ENCODE data around the gene MIF4GD.

The MIF4GD gene

DNA sequence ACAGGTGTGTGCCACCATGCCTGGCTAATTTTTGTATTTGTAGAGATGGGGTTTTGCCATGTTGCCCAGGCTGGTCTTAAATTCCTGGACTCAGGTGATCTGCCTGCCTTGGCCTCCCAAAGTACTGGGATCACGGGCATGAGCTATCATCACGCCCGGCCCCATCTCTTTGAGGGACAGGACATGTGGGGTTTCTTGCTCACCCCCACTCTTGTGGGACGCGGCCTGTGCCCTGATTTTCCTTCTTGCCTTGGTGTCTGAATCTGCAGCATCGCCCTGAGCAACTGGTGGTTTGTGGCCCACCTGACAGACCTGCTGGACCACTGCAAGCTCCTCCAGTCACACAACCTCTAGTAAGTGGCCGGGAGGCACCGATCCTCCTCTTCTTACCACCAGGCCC is 40.0 kb downstream of the MIF4GD start:
- Histone ChIP-seq H3K9me3 (ENCODE audit: control insufficient read depth, low read length) (no peaks in the 10 kb centered on the region), H3K36me3 (ENCODE audit: control insufficient read depth, insufficient read depth, low read length) (peaks cover 91% of the 10 kb centered on the region), H3K4me1 (ENCODE audit: control insufficient read depth, insufficient read depth, low read length, poor library complexity, severe bottlenecking) (no peaks in the 10 kb centered on the region), H3K27ac (ENCODE audit: low read depth, low read length, severe bottlenecking) (no peak overlapping the region), H3K4me3 (ENCODE audit: extremely low read depth, insufficient read depth, low read length, poor library complexity, severe bottlenecking) (no peak overlapping the region)
- 99 to 100% methylated on average over 3 to 8 of the region's 8 CpGs for WGBS, 2 experiments (ENCODE audit: insufficient coverage in 2 of 2)

DNA sequence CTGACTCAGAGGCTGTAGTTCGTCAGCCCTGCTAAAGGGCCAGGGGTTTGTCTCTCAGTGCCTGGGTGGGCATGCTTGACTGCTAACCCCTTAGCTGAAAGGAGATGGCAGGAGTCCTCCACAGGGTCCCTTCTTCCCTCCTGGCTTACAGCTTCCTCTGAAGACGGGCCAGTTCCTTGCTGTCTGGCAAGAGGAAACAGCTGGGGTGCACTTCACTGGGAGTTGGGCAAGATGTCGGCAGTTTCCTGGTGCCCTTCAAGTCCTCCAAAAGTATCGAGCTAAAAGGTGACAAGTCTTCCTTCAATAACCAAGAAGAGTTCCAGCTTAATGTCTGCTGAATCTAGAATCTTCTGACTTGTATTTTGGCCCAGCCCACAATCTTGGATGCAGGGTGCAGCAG is 42.2 kb downstream of the MIF4GD start:
- 87 to 94% methylated on average over 4 of the region's 4 CpGs for WGBS, 2 experiments (ENCODE audit: insufficient coverage in 2 of 2)
- peaks cover 90% of the 10 kb centered on the region for H3K36me3 ChIP-seq (ENCODE audit: control insufficient read depth, insufficient read depth, low read length)
- no peak overlapping the region for H3K27ac ChIP-seq (ENCODE audit: low read depth, low read length, severe bottlenecking)
- no peak overlapping the region for H3K4me3 ChIP-seq (ENCODE audit: extremely low read depth, insufficient read depth, low read length, poor library complexity, severe bottlenecking)
- H3K9me3 ChIP-seq (ENCODE audit: control insufficient read depth, low read length) = no peaks in the 10 kb centered on the region
- no peaks in the 10 kb centered on the region for H3K4me1 ChIP-seq (ENCODE audit: control insufficient read depth, insufficient read depth, low read length, poor library complexity, severe bottlenecking)

DNA sequence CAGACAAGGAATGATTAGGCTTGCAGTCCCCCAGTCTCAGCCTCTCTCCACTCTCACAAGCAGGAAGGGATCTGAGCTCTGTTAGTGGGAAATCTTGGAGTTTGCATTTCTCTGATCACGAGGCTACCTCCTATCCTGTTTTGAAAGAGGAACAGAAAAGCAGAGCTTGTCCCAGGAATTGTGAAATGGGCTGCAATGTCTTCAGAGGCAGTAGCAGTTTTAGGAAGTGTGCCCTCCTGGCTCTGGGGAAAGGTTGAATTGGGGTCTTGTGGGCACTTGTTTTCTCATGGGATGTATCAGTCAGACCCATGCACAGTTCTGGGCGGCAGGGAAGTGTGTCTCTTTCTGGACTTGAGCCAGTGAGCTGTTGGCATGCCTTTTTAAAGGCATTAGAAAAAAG is 42.7 kb downstream of the MIF4GD start:
- WGBS, 2 experiments (ENCODE audit: insufficient coverage in 2 of 2) = 100% methylated on average over 1 to 2 of the region's 2 CpGs
- Histone ChIP-seq H3K36me3 (ENCODE audit: control insufficient read depth, insufficient read depth, low read length) (peaks cover 93% of the 10 kb centered on the region), H3K4me1 (ENCODE audit: control insufficient read depth, insufficient read depth, low read length, poor library complexity, severe bottlenecking) (no peaks in the 10 kb centered on the region), H3K4me3 (ENCODE audit: extremely low read depth, insufficient read depth, low read length, poor library complexity, severe bottlenecking) (no peak overlapping the region), H3K9me3 (ENCODE audit: control insufficient read depth, low read length) (no peaks in the 10 kb centered on the region), H3K27ac (ENCODE audit: low read depth, low read length, severe bottlenecking) (no peak overlapping the region)

DNA sequence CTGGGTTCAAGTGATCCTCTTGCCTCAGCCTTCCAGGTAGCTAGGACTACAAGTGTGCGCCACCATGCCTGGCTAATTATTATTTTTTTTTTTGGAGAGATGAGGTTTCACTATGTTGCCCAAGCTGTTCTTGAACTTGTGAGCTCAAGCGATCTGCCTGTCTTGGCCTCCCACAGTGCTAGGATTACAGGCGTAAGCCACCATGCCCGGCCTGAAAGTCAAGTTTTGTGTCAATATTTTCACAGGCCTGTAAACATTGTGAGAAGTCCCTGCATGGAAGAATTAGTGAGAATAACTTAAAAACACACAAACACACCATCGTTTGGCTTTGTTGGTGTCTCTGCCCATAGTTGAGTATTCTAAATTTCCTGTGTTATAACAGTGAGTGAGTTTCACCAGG is 43.3 kb downstream of the MIF4GD start:
- H3K36me3 ChIP-seq (ENCODE audit: control insufficient read depth, insufficient read depth, low read length) = peaks cover 93% of the 10 kb centered on the region
- no peaks in the 10 kb centered on the region for H3K4me1 ChIP-seq (ENCODE audit: control insufficient read depth, insufficient read depth, low read length, poor library complexity, severe bottlenecking)
- WGBS, 2 experiments (ENCODE audit: insufficient coverage in 2 of 2) = 88 to 100% methylated on average over 3 of the region's 5 CpGs
- H3K4me3 ChIP-seq (ENCODE audit: extremely low read depth, insufficient read depth, low read length, poor library complexity, severe bottlenecking) = no peak overlapping the region
- H3K27ac ChIP-seq (ENCODE audit: low read depth, low read length, severe bottlenecking) = no peak overlapping the region
- H3K9me3 ChIP-seq (ENCODE audit: control insufficient read depth, low read length) = no peaks in the 10 kb centered on the region

DNA sequence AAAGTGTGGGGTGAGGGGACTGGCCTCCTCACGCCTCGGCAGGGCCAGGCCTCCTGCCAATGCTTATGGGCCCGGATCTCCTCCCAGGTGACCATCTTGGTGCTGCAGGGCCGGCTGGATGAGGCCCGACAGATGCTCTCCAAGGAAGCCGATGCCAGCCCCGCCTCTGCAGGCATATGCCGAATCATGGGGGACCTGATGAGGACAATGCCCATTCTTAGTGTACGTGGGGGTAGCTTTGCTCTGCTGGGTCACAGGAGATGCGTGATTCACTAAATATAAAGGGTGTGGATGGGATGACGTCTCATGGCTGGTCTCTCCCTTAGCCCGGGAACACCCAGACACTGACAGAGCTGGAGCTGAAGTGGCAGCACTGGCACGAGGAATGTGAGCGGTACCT is 46.0 kb downstream of the MIF4GD start:
- Histone ChIP-seq H3K27ac (ENCODE audit: low read depth, low read length, severe bottlenecking) (no peak overlapping the region), H3K36me3 (ENCODE audit: control insufficient read depth, insufficient read depth, low read length) (peaks cover 90% of the 10 kb centered on the region), H3K4me1 (ENCODE audit: control insufficient read depth, insufficient read depth, low read length, poor library complexity, severe bottlenecking) (no peaks in the 10 kb centered on the region), H3K9me3 (ENCODE audit: control insufficient read depth, low read length) (no peaks in the 10 kb centered on the region), H3K4me3 (ENCODE audit: extremely low read depth, insufficient read depth, low read length, poor library complexity, severe bottlenecking) (no peak overlapping the region)
- WGBS, 2 experiments (ENCODE audit: insufficient coverage in 2 of 2) = 88 to 90% methylated on average over 14 of the region's 14 CpGs

DNA sequence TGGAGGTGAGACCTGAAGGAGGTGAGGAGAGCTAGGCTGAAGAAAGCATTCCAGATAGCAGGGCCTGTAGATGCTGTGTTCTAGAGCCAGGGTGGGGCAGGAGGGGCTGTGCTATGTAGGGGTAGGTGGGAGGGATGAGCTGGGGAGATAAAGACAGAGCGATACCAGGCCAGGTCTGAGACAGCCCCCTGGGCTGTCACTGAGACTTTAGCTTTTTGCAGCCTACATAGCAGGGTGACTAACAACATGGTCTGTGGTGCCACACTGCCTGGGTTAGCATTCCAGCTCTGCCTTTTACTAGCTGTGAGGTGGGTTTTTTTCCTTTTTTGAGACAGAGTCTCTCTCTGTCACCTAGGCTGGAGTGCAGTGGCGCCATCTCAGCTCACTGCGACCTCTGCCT is 51.2 kb downstream of the MIF4GD start:
- WGBS, 2 experiments (ENCODE audit: insufficient coverage in 2 of 2) = 93 to 97% methylated on average over 3 of the region's 3 CpGs
- Histone ChIP-seq H3K4me1 (ENCODE audit: control insufficient read depth, insufficient read depth, low read length, poor library complexity, severe bottlenecking) (no peaks in the 10 kb centered on the region), H3K36me3 (ENCODE audit: control insufficient read depth, insufficient read depth, low read length) (peaks cover 90% of the 10 kb centered on the region), H3K9me3 (ENCODE audit: control insufficient read depth, low read length) (no peaks in the 10 kb centered on the region), H3K27ac (ENCODE audit: low read depth, low read length, severe bottlenecking) (no peak overlapping the region), H3K4me3 (ENCODE audit: extremely low read depth, insufficient read depth, low read length, poor library complexity, severe bottlenecking) (no peak overlapping the region)

DNA sequence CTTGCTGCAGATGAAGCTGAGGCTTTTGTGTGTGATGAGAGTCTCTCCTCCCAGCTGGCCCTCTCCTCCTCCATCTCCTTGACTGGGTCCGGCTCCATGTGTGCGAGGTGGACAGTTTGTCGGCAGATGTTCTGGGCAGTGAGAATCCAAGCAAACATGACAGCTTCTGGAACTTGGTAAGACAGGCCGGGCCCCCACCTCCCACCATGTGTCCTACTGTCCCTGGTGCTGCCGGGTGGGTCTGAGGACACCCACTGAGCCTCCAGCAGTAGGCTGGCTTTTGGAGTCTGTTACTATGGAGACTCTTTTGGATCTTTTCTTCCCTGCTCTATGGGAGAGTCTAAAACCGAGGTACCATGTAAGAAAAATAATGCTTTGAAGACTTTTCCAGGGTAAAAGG is 52.9 kb downstream of the MIF4GD start:
- WGBS, 2 experiments (ENCODE audit: insufficient coverage in 2 of 2) = 80 to 88% methylated on average over 2 to 4 of the region's 6 CpGs

More for the DNA sequence above, 52.9 kb downstream of the MIF4GD start:
- H3K4me1 ChIP-seq (ENCODE audit: control insufficient read depth, insufficient read depth, low read length, poor library complexity, severe bottlenecking) = no peaks in the 10 kb centered on the region
- no peaks in the 10 kb centered on the region for H3K9me3 ChIP-seq (ENCODE audit: control insufficient read depth, low read length)
- H3K36me3 ChIP-seq (ENCODE audit: control insufficient read depth, insufficient read depth, low read length) = peaks cover 90% of the 10 kb centered on the region
- H3K27ac ChIP-seq (ENCODE audit: low read depth, low read length, severe bottlenecking) = no peak overlapping the region
- H3K4me3 ChIP-seq (ENCODE audit: extremely low read depth, insufficient read depth, low read length, poor library complexity, severe bottlenecking) = no peak overlapping the region

Measured in mesodermal cell (in vitro differentiated cells).